HepG2 (cell line): ENCODE data around the gene CRADD.

Source experiments
- E2F1 ChIP-seq: sonication (generic); formaldehyde crosslinking; IDR thresholded peaks from 2 replicates; pipeline ENCODE4 v1.5.0; 2020; ENCODE audit warnings: missing genetic modification reagents
- HMGXB4 ChIP-seq, 2 experiments: sonication (generic) in 1 of 2; formaldehyde crosslinking in 1 of 2; IDR thresholded peaks; 2 replicates each; pipeline versions ENCODE4 v1.4.0 to v1.6.1; 2018 to 2020; ENCODE audit warnings: missing genetic modification reagents in 2 of 2, borderline replicate concordance in 1 of 2, low read depth in 1 of 2, mild to moderate bottlenecking in 1 of 2, missing biosample characterization in 1 of 2
- POLR2A ChIP-seq, 2 experiments: IDR thresholded peaks; 2 replicates each; pipeline ENCODE4 v1.6.1; 2011; ENCODE audit warnings: low read depth in 2 of 2, low read length in 2 of 2, mild to moderate bottlenecking in 1 of 2, moderate library complexity in 1 of 2; ENCODE audit not compliant: insufficient read depth in 1 of 2
- RFX5 ChIP-seq: IDR thresholded peaks from 2 replicates; pipeline ENCODE4 v1.6.1; 2011; ENCODE audit warnings: low read depth, low read length, improper control_type of control experiment
- TCF7L2 ChIP-seq: IDR thresholded peaks from 2 replicates; pipeline ENCODE4 v1.6.1; 2011; ENCODE audit warnings: mild to moderate bottlenecking, low read depth, low read length, moderate library complexity
- TP53 ChIP-seq: sonication (generic); formaldehyde crosslinking; conservative IDR thresholded peaks from 2 replicates; pipeline ENCODE4 v1.4.0; 2020; ENCODE audit warnings: missing genetic modification reagents

GRCh38 chr12:93677195-93678064 is at the start of gene CRADD:
- TF ChIP-seq HMGXB4 (CRISPR knock-in tag; IDR thresholded peaks at IDR 0.05; ENCODE audit: borderline replicate concordance in 1 of 2, low read depth in 1 of 2), result peak; percentile 69 to 90; a peak in 3 of 4 replicates
- TF ChIP-seq E2F1 (CRISPR knock-in tag), result 0 out of 2 replicates have a peak, but pooled peaks have one; percentile 84
- no peak for TF ChIP-seq TCF7L2
- TF ChIP-seq RFX5, result no peak
- no peak for TF ChIP-seq TP53 (CRISPR knock-in tag)
- peak; percentile 67 to 90; a peak in 3 of 4 replicates for TF ChIP-seq POLR2A (IDR thresholded peaks at IDR 0.05; ENCODE audit: insufficient read depth in 1 of 2, low read depth in 2 of 2, low read length in 2 of 2)
